ENCODE data around the gene NBPF14.
"Not testable (repeated sequence)": the region's sequence is repeated elsewhere in the genome, so short reads cannot be mapped to it uniquely, and the experiment has no call there.

The NBPF14 gene

GRCh38 chr1:148523205-148524144 is 72.3 kb downstream of the NBPF14 start:
- not testable (repeated sequence) for H3K79me2 ChIP-seq (ENCODE audit: control insufficient read depth, insufficient read depth, low read length); DNase-seq; H2AK5ac ChIP-seq (ENCODE audit: low read length); H3K27me3 ChIP-seq (ENCODE audit: insufficient read depth, low read length, poor library complexity); H2BK5ac ChIP-seq (ENCODE audit: low read length); H3K27ac ChIP-seq (ENCODE audit: low read depth, low read length); H3K56ac ChIP-seq (ENCODE audit: low read length); H3K18ac ChIP-seq (ENCODE audit: low read length); H4K8ac ChIP-seq (ENCODE audit: low read depth, low read length); H3K4ac ChIP-seq (ENCODE audit: low read depth, low read length); H3K36me3 ChIP-seq (ENCODE audit: control insufficient read depth, insufficient read depth, low read length); H2BK120ac ChIP-seq (ENCODE audit: low read depth, low read length); H3K4me1 ChIP-seq (ENCODE audit: control insufficient read depth, low read depth, low read length); H2BK15ac ChIP-seq (replicated peaks; ENCODE audit: low read depth); H4K5ac ChIP-seq (ENCODE audit: low read length); H3K4me3 ChIP-seq (ENCODE audit: low read length); H3K79me1 ChIP-seq (ENCODE audit: low read length); H3K4me2 ChIP-seq (ENCODE audit: low read length); H3K9ac ChIP-seq (ENCODE audit: low read length); H3K23ac ChIP-seq (ENCODE audit: low read length)
- no CpG with 5 or more reads among the region's 35 CpGs for WGBS (ENCODE audit: extremely low coverage, insufficient coverage, low lambda C conversion rate)

- H3K79me1 ChIP-seq (ENCODE audit: low read length); H3K4me1 ChIP-seq (ENCODE audit: control insufficient read depth, low read depth, low read length); H2BK5ac ChIP-seq (ENCODE audit: low read length); H3K79me2 ChIP-seq (ENCODE audit: control insufficient read depth, insufficient read depth, low read length); H4K5ac ChIP-seq (ENCODE audit: low read length); H3K23ac ChIP-seq (ENCODE audit: low read length); H3K56ac ChIP-seq (ENCODE audit: low read length); H3K27ac ChIP-seq (ENCODE audit: low read depth, low read length); H2AK5ac ChIP-seq (ENCODE audit: low read length); H3K27me3 ChIP-seq (ENCODE audit: insufficient read depth, low read length, poor library complexity); H3K4me3 ChIP-seq (ENCODE audit: low read length); H3K36me3 ChIP-seq (ENCODE audit: control insufficient read depth, insufficient read depth, low read length); H2BK120ac ChIP-seq (ENCODE audit: low read depth, low read length); H3K9ac ChIP-seq (ENCODE audit: low read length); H2BK15ac ChIP-seq (replicated peaks; ENCODE audit: low read depth); H3K4ac ChIP-seq (ENCODE audit: low read depth, low read length); H3K4me2 ChIP-seq (ENCODE audit: low read length); H3K18ac ChIP-seq (ENCODE audit: low read length); H4K8ac ChIP-seq (ENCODE audit: low read depth, low read length): not testable (repeated sequence)
- WGBS (ENCODE audit: extremely low coverage, insufficient coverage, low lambda C conversion rate): no CpG with 5 or more reads among the region's 30 CpGs
- DNase-seq: peak; percentile 100
These were observed 73.1 kb downstream of the NBPF14 start for GRCh38 chr1:148522561-148523204.

GRCh38 chr1:148522072-148522471 is 73.7 kb downstream of the NBPF14 start:
- DNase-seq: peak; percentile 95
- WGBS (ENCODE audit: extremely low coverage, insufficient coverage, low lambda C conversion rate): no CpG with 5 or more reads among the region's 23 CpGs
- H3K27ac ChIP-seq (ENCODE audit: low read depth, low read length): not testable (repeated sequence)

GRCh38 chr1:148514310-148514709 is 81.5 kb downstream of the NBPF14 start:
- H2BK5ac ChIP-seq (ENCODE audit: low read length); H2BK120ac ChIP-seq (ENCODE audit: low read depth, low read length); H3K4me2 ChIP-seq (ENCODE audit: low read length); H3K56ac ChIP-seq (ENCODE audit: low read length); H2BK15ac ChIP-seq (replicated peaks; ENCODE audit: low read depth); H2AK5ac ChIP-seq (ENCODE audit: low read length); H3K4me1 ChIP-seq (ENCODE audit: control insufficient read depth, low read depth, low read length); H3K9ac ChIP-seq (ENCODE audit: low read length); DNase-seq; H3K23ac ChIP-seq (ENCODE audit: low read length); H3K27me3 ChIP-seq (ENCODE audit: insufficient read depth, low read length, poor library complexity); H3K27ac ChIP-seq (ENCODE audit: low read depth, low read length); H3K4me3 ChIP-seq (ENCODE audit: low read length); H3K79me2 ChIP-seq (ENCODE audit: control insufficient read depth, insufficient read depth, low read length); H3K4ac ChIP-seq (ENCODE audit: low read depth, low read length); H3K18ac ChIP-seq (ENCODE audit: low read length); H4K5ac ChIP-seq (ENCODE audit: low read length); H3K36me3 ChIP-seq (ENCODE audit: control insufficient read depth, insufficient read depth, low read length); H3K79me1 ChIP-seq (ENCODE audit: low read length); H4K8ac ChIP-seq (ENCODE audit: low read depth, low read length): not testable (repeated sequence)
- WGBS (ENCODE audit: extremely low coverage, insufficient coverage, low lambda C conversion rate): no CpG with 5 or more reads among the region's 3 CpGs

More at GRCh38 chr1:148522072-148522471, 73.7 kb downstream of the NBPF14 start:
- not testable (repeated sequence) for H3K4ac ChIP-seq (ENCODE audit: low read depth, low read length); H4K8ac ChIP-seq (ENCODE audit: low read depth, low read length); H2BK5ac ChIP-seq (ENCODE audit: low read length); H3K9ac ChIP-seq (ENCODE audit: low read length); H3K18ac ChIP-seq (ENCODE audit: low read length); H3K4me1 ChIP-seq (ENCODE audit: control insufficient read depth, low read depth, low read length); H2BK15ac ChIP-seq (replicated peaks; ENCODE audit: low read depth); H2AK5ac ChIP-seq (ENCODE audit: low read length); H3K79me2 ChIP-seq (ENCODE audit: control insufficient read depth, insufficient read depth, low read length); H3K27me3 ChIP-seq (ENCODE audit: insufficient read depth, low read length, poor library complexity); H3K36me3 ChIP-seq (ENCODE audit: control insufficient read depth, insufficient read depth, low read length); H3K4me3 ChIP-seq (ENCODE audit: low read length); H3K23ac ChIP-seq (ENCODE audit: low read length); H2BK120ac ChIP-seq (ENCODE audit: low read depth, low read length); H4K5ac ChIP-seq (ENCODE audit: low read length); H3K79me1 ChIP-seq (ENCODE audit: low read length); H3K56ac ChIP-seq (ENCODE audit: low read length); H3K4me2 ChIP-seq (ENCODE audit: low read length)

- not testable (repeated sequence) for H3K27me3 ChIP-seq (ENCODE audit: insufficient read depth, low read length, poor library complexity); H3K79me2 ChIP-seq (ENCODE audit: control insufficient read depth, insufficient read depth, low read length); H2BK120ac ChIP-seq (ENCODE audit: low read depth, low read length); H3K36me3 ChIP-seq (ENCODE audit: control insufficient read depth, insufficient read depth, low read length); DNase-seq; H3K4ac ChIP-seq (ENCODE audit: low read depth, low read length); H2BK15ac ChIP-seq (replicated peaks; ENCODE audit: low read depth); H3K18ac ChIP-seq (ENCODE audit: low read length); H3K4me2 ChIP-seq (ENCODE audit: low read length); H4K8ac ChIP-seq (ENCODE audit: low read depth, low read length); H3K27ac ChIP-seq (ENCODE audit: low read depth, low read length); H3K23ac ChIP-seq (ENCODE audit: low read length); H4K5ac ChIP-seq (ENCODE audit: low read length); H2BK5ac ChIP-seq (ENCODE audit: low read length); H3K4me1 ChIP-seq (ENCODE audit: control insufficient read depth, low read depth, low read length); H3K56ac ChIP-seq (ENCODE audit: low read length); H3K4me3 ChIP-seq (ENCODE audit: low read length); H3K79me1 ChIP-seq (ENCODE audit: low read length); H3K9ac ChIP-seq (ENCODE audit: low read length); H2AK5ac ChIP-seq (ENCODE audit: low read length)
- no CpG with 5 or more reads among the region's 9 CpGs for WGBS (ENCODE audit: extremely low coverage, insufficient coverage, low lambda C conversion rate)
These were observed 83.1 kb downstream of the NBPF14 start for GRCh38 chr1:148512571-148513184.
